Skeletal muscle satellite cell (primary cell): Measurements from ENCODE around the gene HYPK.
A peak's percentile ranks its signal among the peaks of the same experiment; 100 is the strongest.
"Not testable (repeated sequence)": the region's sequence is repeated elsewhere in the genome, so short reads cannot be mapped to it uniquely, and the experiment has no call there.

Experiments used
- H3K27me3 ChIP-seq: 2 replicates; pipeline ENCODE4 v1.7.0; 2013; ENCODE audit warnings: low read length; ENCODE audit not compliant: control insufficient read depth, insufficient read depth
- H3K36me3 ChIP-seq: 2 replicates; pipeline ENCODE4 v1.7.0; 2013; ENCODE audit warnings: mild to moderate bottlenecking, control low read depth, low read length; ENCODE audit not compliant: insufficient read depth
- H3K4me1 ChIP-seq: 2 replicates; pipeline ENCODE4 v1.7.0; 2013; ENCODE audit warnings: low read length; ENCODE audit not compliant: control insufficient read depth, insufficient read depth
- H3K4me2 ChIP-seq: 2 replicates; pipeline ENCODE4 v1.7.0; 2013; ENCODE audit warnings: mild to moderate bottlenecking, low read length
- H3K4me3 ChIP-seq: 2 replicates; pipeline ENCODE4 v1.7.0; 2013; ENCODE audit warnings: low read length
- H3K9ac ChIP-seq: 2 replicates; pipeline ENCODE4 v1.7.0; 2013; ENCODE audit warnings: mild to moderate bottlenecking, low read depth, low read length, moderate library complexity
- H3K9me3 ChIP-seq: replicated peaks from 2 replicates; pipeline ENCODE4 v1.7.0; 2013; ENCODE audit warnings: mild to moderate bottlenecking, control low read depth, low read length

The HYPK gene

DNA sequence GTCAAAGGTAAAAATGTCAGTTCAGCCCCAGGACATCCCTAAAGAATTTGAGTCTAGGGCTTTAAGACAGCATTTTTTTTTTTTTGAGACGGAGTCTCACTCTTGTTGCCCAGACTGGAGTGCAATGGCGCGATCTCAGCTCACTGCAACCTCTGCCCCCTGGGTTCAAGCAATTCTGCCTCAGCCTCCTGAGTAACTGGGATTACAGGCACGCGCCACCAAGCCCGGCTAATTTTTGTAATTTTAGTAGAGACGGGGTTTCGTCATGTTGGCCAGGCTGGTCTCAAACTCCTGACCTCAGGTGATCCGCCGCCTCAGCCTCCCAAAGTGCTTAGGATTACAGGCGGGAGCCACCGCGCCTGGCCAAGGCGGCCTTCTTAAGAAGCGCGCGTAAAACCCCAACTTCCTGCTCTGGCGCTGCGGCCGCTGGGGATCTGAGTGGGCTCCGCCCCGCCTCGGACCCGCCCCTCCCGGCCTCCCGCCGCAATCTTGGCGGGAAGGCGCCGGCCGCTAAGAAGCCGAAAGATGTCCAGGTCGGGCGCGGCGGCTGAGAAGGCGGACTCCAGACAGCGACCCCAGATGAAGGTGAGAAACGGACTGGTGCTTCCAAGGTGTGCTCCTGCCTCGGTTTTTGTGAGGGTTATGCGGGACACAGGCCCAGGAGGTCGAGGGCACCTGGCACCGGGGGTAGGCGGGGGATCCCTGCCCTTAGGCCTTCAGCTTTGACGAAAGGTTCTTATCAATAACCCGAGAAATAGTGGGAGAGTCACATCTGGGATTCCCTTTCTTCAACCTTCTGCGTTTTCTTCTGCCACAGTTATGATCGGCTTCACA lies 26.3 kb downstream of the HYPK start, which contains the start of gene WDR76:
TSS of gene WDR76 (plus strand) at position 495 of the 834 bp plus-strand sequence. CDS start at position 526, 31 bp downstream.
- H3K9me3 ChIP-seq, result no peaks in the 10 kb centered on the region
- peak within 1 kb of the TSS; percentile 98 for H3K4me2 ChIP-seq
- H3K4me3 ChIP-seq, result peak within 1 kb of the TSS; percentile 88

DNA sequence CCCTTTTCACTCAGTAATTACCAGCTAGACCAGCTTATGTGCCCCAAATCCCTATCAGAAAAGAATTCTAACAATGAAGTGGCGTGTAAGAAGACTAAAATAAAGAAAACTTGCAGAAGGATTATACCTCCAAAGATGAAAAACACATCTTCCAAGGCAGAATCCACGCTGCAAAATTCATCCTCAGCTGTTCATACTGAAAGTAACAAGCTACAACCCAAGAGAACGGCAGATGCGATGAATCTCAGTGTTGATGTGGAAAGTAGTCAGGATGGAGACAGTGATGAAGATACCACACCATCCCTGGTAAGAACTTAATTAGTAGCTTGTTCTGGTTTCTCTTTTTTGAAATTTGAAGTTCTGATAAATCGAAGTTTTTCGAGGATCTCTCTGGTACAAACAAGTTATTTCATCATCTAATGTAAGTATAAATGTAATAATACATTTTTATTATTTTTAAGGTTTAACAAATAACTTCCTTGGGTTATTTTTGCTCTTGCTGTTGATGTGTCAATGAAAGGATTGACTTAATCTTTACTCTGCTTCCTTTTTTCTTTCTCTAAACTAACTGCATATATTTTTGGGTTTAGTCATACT lies 27.8 kb downstream of the HYPK start:
- Histone ChIP-seq H3K4me3 (peak overlapping the region; percentile 88), H3K4me2 (peak overlapping the region; percentile 98), H3K4me1 (peaks cover 30% of the 10 kb centered on the region), H3K9me3 (no peaks in the 10 kb centered on the region), H3K36me3 (no peaks in the 10 kb centered on the region), H3K9ac (peak overlapping the region; percentile 90), H3K27me3 (no peaks in the 10 kb centered on the region)

More for the DNA sequence above, 26.3 kb downstream of the HYPK start, which contains the start of gene WDR76:
- Histone ChIP-seq H3K4me1 (peaks cover 34% of the 10 kb centered on the region), H3K9ac (peak within 1 kb of the TSS; percentile 90), H3K27me3 (no peaks in the 10 kb centered on the region), H3K36me3 (no peaks in the 10 kb centered on the region)

DNA sequence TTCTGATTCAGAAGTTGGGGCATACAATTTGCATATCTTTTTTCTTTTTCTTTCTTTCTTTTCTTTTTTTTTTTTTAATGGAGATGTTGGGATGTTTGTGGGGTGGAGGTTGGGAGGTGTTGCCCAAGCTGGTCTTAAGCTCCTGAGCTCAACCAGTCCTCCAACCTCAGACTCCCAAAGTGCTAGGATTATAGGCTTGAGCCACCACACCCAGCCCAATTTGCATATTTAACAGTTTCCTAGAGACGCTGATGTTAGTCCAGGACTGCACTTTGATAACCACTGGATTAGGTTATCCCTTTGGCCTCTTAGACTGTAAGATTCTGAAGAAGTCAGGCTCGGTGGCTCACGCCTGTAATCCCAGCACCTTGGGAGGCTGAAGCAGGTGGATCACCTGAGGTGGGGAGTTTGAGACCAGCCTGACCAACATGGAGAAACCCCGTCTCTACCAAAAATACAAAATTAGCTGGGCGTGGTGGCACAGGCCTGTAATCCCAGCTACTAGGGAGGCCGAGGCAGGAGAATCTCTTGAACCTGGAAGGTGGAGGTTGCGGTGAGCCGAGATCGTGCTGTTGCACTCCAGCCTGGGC lies 29.6 kb downstream of the HYPK start:
- H3K36me3 ChIP-seq, H3K4me3 ChIP-seq, H3K4me2 ChIP-seq, H3K9me3 ChIP-seq, H3K27me3 ChIP-seq, H3K9ac ChIP-seq: not testable (repeated sequence)
- H3K4me1 ChIP-seq, result peaks cover 25% of the 10 kb centered on the region

DNA sequence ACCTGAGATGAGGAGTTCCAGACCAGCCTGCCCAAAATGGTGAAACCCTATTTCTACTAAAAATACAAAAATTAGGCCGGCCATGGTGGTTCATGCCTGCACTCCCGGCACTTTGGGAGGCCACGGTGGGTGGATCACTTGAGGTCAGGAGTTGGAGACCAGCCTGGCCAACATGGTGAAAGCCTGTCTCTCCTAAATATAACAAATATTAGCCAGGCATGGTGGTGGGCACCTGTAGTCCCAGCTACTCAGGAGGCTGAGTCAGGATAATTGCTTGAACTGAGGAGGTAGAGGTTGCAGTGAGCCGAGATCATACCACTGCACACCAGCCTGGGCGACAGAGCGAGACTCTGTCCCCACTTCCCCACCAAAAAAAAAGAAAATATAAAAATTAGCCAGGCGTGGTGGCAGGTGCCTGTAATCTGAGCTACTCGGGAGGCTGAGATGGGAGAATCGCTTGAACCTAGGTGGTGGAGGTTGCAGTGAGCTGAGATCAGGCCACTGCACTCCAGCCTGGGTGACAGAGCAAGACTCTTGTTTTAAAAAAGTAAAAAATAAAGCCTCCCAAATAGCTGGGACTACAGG lies 30.4 kb downstream of the HYPK start:
- H3K4me1 ChIP-seq, result peaks cover 25% of the 10 kb centered on the region
- H3K4me3 ChIP-seq, H3K27me3 ChIP-seq, H3K4me2 ChIP-seq, H3K9me3 ChIP-seq, H3K36me3 ChIP-seq, H3K9ac ChIP-seq: not testable (repeated sequence)

DNA sequence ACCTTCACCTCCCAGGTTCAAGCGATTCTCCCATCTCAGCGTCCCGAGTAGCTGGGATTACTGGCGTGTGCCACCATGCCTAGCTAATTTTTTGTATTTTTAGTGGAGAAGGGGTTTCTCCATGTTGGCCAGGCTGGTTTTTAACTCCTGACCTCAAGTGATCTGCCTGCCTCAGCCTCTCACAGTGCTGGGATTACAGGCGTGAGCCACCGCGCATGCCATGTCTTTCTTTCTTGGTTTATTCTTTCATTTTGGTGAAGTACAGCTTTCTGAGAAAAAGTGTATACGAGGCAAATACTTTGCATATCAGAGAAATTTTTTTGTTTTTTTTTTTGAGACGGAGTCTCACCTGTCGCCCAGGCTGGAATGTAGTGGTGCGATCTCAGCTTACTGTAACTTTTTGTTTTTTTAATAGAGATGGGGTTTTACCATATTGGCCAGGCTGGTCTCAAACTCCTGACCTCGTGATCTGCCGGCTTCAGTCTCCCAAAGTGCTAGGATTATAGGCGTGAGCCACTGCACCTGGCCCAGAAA lies 31.2 kb downstream of the HYPK start:
- H3K36me3 ChIP-seq, H3K9me3 ChIP-seq, H3K9ac ChIP-seq, H3K4me3 ChIP-seq, H3K27me3 ChIP-seq, H3K4me2 ChIP-seq: not testable (repeated sequence)
- H3K4me1 ChIP-seq, result peaks cover 20% of the 10 kb centered on the region

DNA sequence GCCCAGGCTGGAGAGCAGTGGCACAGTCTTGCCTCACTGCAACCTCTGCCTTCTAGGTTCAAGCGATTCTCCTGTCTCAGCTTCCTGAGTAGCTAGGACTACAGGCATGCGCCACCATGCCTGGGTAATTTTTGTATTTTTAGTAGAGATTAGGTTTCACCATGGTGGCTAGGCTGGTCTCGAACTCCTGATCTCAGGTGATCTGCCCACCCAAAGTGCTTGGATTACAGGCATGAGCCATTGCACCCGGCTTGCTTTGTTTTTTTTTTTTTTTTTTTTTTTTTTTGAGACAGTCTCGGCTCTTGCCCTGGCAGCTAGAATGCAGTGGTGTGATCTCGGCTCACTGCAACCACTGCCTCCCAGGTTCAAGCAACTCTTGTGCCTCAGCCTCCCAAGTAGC lies 32.1 kb downstream of the HYPK start:
- H3K9ac ChIP-seq, H3K27me3 ChIP-seq, H3K4me2 ChIP-seq, H3K9me3 ChIP-seq, H3K4me3 ChIP-seq: not testable (repeated sequence)
- H3K4me1 ChIP-seq, result peaks cover 13% of the 10 kb centered on the region
- peaks cover 10% of the 10 kb centered on the region for H3K36me3 ChIP-seq

DNA sequence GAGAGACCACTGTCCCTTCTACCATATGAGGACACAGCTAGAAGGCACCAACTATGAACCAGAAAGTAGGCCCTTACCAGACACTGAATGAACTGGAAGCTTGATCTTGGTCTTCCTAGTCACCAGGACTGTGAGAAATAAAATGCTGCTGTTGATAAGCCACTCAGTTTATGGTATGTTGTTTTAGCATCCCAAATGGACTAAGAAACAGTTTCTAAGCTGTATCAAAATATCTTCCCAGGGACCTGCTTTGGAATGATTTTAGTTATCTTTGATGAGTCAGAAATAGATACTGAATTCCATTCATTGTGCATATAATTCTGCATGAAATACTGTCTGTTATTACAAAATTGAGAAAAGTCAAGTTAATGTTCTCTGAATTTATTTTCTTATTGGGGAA lies 45.0 kb downstream of the HYPK start:
- Histone ChIP-seq H3K36me3 (no peaks in the 10 kb centered on the region), H3K9me3 (no peaks in the 10 kb centered on the region), H3K9ac (no peak overlapping the region), H3K4me1 (no peaks in the 10 kb centered on the region), H3K4me2 (no peak overlapping the region), H3K4me3 (no peak overlapping the region), H3K27me3 (no peaks in the 10 kb centered on the region)

DNA sequence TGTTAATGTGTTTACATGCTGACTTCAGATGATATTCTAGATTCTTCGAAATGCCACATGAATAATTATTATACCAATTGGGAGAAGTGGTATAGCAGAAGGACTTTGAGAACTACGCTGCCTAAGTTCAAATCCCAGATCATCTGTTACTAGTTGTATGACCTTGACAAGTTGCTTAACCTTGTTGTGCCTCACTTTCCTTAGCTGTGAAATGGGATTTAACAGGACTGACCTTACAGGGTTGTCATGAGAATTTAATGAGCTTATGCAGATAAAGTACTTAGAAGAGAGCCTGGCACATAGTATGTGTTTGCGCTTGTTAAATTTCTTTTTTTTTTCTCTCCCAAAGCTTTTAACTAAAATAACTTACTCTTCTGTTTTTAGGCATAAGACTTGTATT lies 50.9 kb downstream of the HYPK start:
- Histone ChIP-seq H3K36me3 (peaks cover 4% of the 10 kb centered on the region), H3K27me3 (no peaks in the 10 kb centered on the region), H3K4me1 (no peaks in the 10 kb centered on the region), H3K9me3 (no peaks in the 10 kb centered on the region), H3K9ac (no peak overlapping the region), H3K4me2 (no peak overlapping the region), H3K4me3 (no peak overlapping the region)

DNA sequence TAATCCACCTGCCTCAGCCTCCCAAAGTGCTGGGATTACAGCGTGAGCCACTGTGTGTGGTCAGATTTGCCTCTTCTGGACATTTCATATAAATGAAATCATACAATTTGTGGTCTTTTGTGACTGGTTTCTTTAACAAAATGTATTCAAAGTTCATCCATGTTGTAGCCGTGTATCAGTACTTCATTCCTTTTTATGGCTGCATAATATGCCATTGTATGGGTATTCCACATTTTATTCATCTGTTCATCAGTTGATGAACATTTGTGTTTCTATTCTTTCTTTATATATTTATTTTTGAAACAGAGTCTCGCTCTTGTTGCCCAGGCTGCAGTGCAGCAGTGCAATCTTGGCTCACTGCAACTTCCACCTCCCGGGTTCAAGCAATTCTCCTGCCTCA lies 52.2 kb downstream of the HYPK start:
- Histone ChIP-seq H3K4me1 (no peaks in the 10 kb centered on the region), H3K36me3 (peaks cover 4% of the 10 kb centered on the region), H3K4me2 (no peak overlapping the region), H3K9me3 (no peaks in the 10 kb centered on the region), H3K9ac (no peak overlapping the region), H3K27me3 (no peaks in the 10 kb centered on the region), H3K4me3 (no peak overlapping the region)
